Effector CD4-positive, alpha-beta T cell (primary cell): ENCODE results near the gene UGT1A3.
"Not testable (repeated sequence)": the region's sequence is repeated elsewhere in the genome, so short reads cannot be mapped to it uniquely, and the experiment has no call there.

Experiments
- DNase-seq: peaks from one replicate; pipeline ENCODE4 v3.0.0-alpha.2; 2020

The UGT1A3 gene

GRCh38 chr2:233728723-233729301, at the start of gene UGT1A3:
Gene UGT1A3, plus strand, starts transcription at chr2:233729042. Its CDS starts 85 bp downstream, at chr2:233729127.
- DNase-seq = no peak

- no peak for DNase-seq
These were observed 49.6 kb upstream of the UGT1A3 start for GRCh38 chr2:233679196-233679595.

- no peak for DNase-seq
These were observed 48.3 kb upstream of the UGT1A3 start for GRCh38 chr2:233680361-233681045.

GRCh38 chr2:233681521-233682099, 47.2 kb upstream of the UGT1A3 start, which contains the start of gene UGT1A7:
Gene UGT1A7, plus strand, starts transcription at chr2:233681901. Its CDS starts 37 bp downstream, at chr2:233681938.
- no peak for DNase-seq

GRCh38 chr2:233684640-233685039, 44.2 kb upstream of the UGT1A3 start:
- no peak for DNase-seq

- DNase-seq = no peak
These were observed 41.9 kb upstream of the UGT1A3 start for GRCh38 chr2:233686928-233687327.

GRCh38 chr2:233688341-233688740, 40.5 kb upstream of the UGT1A3 start:
- no peak for DNase-seq

- no peak for DNase-seq
These were observed 39.8 kb upstream of the UGT1A3 start for GRCh38 chr2:233689031-233689430.

- no peak for DNase-seq
These were observed 39.3 kb upstream of the UGT1A3 start for GRCh38 chr2:233689501-233689900.

GRCh38 chr2:233690444-233690843, 38.4 kb upstream of the UGT1A3 start:
- no peak for DNase-seq

- no peak for DNase-seq
These were observed 37.1 kb upstream of the UGT1A3 start for GRCh38 chr2:233691443-233692433.

- DNase-seq = no peak
These were observed 36.2 kb upstream of the UGT1A3 start, which contains the start of gene UGT1A6 for GRCh38 chr2:233692648-233693047. Gene UGT1A6, plus strand, starts transcription at chr2:233692890. Its CDS starts 115 bp downstream, at chr2:233693005.

- DNase-seq = no peak
These were observed 34.9 kb upstream of the UGT1A3 start for GRCh38 chr2:233693963-233694362.

- DNase-seq = no peak
These were observed 30.1 kb upstream of the UGT1A3 start for GRCh38 chr2:233698740-233699139.

GRCh38 chr2:233699424-233700027, 29.3 kb upstream of the UGT1A3 start:
- DNase-seq = no peak

GRCh38 chr2:233700028-233700635, 28.7 kb upstream of the UGT1A3 start:
- no peak for DNase-seq

GRCh38 chr2:233700842-233701241, 28.0 kb upstream of the UGT1A3 start:
- not testable (repeated sequence) for DNase-seq

GRCh38 chr2:233702238-233702637, 26.6 kb upstream of the UGT1A3 start:
- DNase-seq = no peak

GRCh38 chr2:233705911-233706506, 22.8 kb upstream of the UGT1A3 start:
- no peak for DNase-seq

- DNase-seq = no peak
These were observed 22.1 kb upstream of the UGT1A3 start for GRCh38 chr2:233706720-233707119.

- DNase-seq = no peak
These were observed 20.8 kb upstream of the UGT1A3 start for GRCh38 chr2:233707940-233708644.
